ENCODE measurements around the gene CSNK1D.

Gene CSNK1D

GRCh38 chr17:82273327-82274133 lies at the start of gene CSNK1D:
Gene CSNK1D (minus strand): TSS chr17:82273700. CDS start chr17:82273381, 319 bp downstream.
- peak; percentile 94 for DNase-seq (ENCODE audit: low read depth)

- DNase-seq (ENCODE audit: low read depth), result no peak
Observed at GRCh38 chr17:82322526-82323453, 49.3 kb upstream of the CSNK1D start.

GRCh38 chr17:82321947-82322466 lies 48.5 kb upstream of the CSNK1D start:
- DNase-seq (ENCODE audit: low read depth), result no peak

GRCh38 chr17:82320956-82321927 lies 47.7 kb upstream of the CSNK1D start:
- peak; percentile 65 for DNase-seq (ENCODE audit: low read depth)

GRCh38 chr17:82320140-82320840 lies 46.8 kb upstream of the CSNK1D start:
- no peak for DNase-seq (ENCODE audit: low read depth)

GRCh38 chr17:82319619-82320062 lies 46.1 kb upstream of the CSNK1D start:
- no peak for DNase-seq (ENCODE audit: low read depth)

- no peak for DNase-seq (ENCODE audit: low read depth)
Observed at GRCh38 chr17:82318772-82319606, 45.5 kb upstream of the CSNK1D start.

- no peak for DNase-seq (ENCODE audit: low read depth)
Observed at GRCh38 chr17:82318169-82318498, 44.6 kb upstream of the CSNK1D start.

GRCh38 chr17:82317394-82318168 lies 44.1 kb upstream of the CSNK1D start, which contains the start of gene CD7:
Gene CD7 (minus strand): TSS chr17:82317608. CDS start chr17:82317495, 113 bp downstream.
- DNase-seq (ENCODE audit: low read depth), result peak; percentile 72

GRCh38 chr17:82316651-82317393 lies 43.3 kb upstream of the CSNK1D start:
- DNase-seq (ENCODE audit: low read depth), result no peak

- DNase-seq (ENCODE audit: low read depth), result no peak
Observed at GRCh38 chr17:82315703-82316358, 42.3 kb upstream of the CSNK1D start.

- no peak for DNase-seq (ENCODE audit: low read depth)
Observed at GRCh38 chr17:82314727-82315605, 41.5 kb upstream of the CSNK1D start.

- DNase-seq (ENCODE audit: low read depth), result no peak
Observed at GRCh38 chr17:82314012-82314726, 40.7 kb upstream of the CSNK1D start.

GRCh38 chr17:82313195-82314011 lies 39.9 kb upstream of the CSNK1D start:
- no peak for DNase-seq (ENCODE audit: low read depth)

GRCh38 chr17:82311971-82312370 lies 38.5 kb upstream of the CSNK1D start:
- no peak for DNase-seq (ENCODE audit: low read depth)
